Measurements from ENCODE around the gene RABL2B. TPM values are rescaled to one million over a fixed set of nuclear protein-coding genes. Genes with fewer than 3 reads are reported as not detected.

RABL2B gene
- 24.4 TPM for total RNA-seq

DNA sequence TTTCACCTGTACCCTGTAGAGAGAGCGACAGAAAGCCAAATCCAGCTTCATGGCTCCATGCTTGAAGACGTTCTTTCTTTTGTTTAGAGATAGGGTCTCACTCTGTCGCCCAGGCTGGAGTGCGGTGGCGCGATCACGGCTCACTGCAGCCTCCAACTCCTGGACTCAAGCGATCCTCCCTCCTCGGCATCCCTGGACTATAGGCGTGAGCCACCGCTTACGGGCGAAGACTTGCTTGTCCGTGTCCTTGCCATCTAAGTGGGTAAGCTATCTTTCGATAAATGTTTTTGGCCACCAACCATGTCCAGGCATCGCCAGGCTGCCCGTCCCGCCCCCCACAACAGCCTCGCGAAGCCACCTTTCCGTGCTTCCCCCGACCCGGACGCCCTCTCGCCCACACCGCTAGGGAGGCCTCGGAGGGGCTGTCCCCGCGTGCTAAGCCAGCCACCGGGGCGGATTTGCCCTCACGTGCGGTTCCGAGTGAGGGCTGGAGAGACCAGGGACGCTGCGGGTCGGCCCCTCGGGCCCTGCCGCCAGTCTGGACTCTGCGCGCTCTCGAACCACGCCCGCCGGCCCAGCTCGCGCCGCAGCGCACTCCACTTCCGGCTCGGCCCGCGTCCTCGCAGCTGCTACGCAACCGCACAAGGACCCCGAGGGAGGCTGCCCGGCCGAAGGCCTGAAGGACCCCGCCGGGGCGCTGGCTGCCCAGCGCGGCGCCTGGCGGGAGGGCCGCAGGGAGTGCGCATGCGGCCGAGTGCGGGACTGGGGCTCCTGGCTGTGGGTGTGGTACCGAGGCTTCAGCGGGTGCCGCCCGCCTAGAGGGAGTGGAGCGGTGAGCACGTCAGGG lies at the start of gene RABL2B:
Gene RABL2B, minus strand, starts transcription at position 604 of the 847 bp plus-strand sequence. CDS start 1,342 bp downstream, outside the sequence.

DNA sequence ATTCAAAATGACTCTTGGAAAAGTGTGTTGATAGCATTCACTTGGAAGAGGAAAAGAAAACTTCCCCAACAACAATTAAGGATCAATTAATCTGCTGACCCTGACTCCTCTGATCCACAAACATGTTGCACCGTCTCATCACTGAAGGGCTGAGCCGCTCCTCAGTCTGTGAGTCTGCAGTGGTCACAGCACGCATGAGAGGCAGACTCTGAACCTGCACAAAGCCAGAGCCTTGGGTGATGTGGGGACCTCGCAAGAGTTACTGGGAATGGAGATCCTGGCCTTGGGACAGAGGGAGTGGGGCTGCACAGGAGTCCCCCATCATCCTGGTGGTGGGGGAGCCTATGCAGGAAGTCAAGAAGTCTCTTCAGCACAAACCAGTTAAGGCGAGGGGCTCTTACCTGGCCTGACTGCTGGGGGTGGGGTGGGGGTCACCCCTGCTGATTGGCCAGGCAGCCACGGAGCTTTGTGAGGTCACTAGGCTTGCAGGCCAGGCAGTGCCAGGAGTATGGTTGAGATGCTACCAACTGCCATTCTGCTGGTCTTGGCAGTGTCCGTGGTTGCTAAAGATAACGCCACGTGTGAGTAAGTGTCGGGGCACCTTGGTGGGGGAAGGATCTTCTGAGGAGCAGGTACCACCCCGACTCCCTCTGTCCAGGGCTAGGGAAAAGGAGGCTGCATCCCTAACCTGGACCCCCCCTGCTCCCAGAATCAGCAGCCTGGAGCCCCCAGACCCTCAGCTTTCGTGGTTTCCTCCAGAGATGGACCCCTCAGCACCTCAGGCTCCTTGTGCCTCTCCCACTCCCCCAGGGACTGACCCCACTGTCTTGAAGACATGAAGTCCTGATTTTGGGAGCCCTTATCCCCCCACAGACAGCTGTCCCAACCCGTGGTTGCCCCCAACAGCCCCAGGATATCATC lies 45.4 kb downstream of the RABL2B start, which contains the start of gene ACR:
Gene ACR, plus strand, starts transcription at position 477 of the 921 bp plus-strand sequence. Its CDS starts 32 bp downstream, at position 509.

Other genes with a start within 250 kb of the RABL2B start
- gene KLHDC7B, start 237.7 kb downstream of the RABL2B start, total RNA-seq = not detected
- not detected for gene SYCE3, start 220.7 kb downstream of the RABL2B start, total RNA-seq
- 18.2 TPM for gene CPT1B, start 205.2 kb downstream of the RABL2B start, total RNA-seq
- gene CHKB, start 200.8 kb downstream of the RABL2B start, total RNA-seq = 46.6 TPM
- 70.4 TPM for gene MAPK8IP2, start 182.8 kb downstream of the RABL2B start, total RNA-seq
- 8.1 TPM for gene ARSA, start 155.5 kb downstream of the RABL2B start, total RNA-seq
- gene SHANK3, start 110.8 kb downstream of the RABL2B start, total RNA-seq = 9.7 TPM
- gene ACR, start 45.4 kb downstream of the RABL2B start, total RNA-seq = not detected